ENCODE results near the gene ADAMTS20.

The ADAMTS20 gene

GRCh38 chr12:43312991-43313505 is 239.0 kb downstream of the ADAMTS20 start:
- DNase-seq (ENCODE audit: low read depth): no peak

- DNase-seq (ENCODE audit: low read depth): no peak
Measured at GRCh38 chr12:43310596-43310995, 241.4 kb downstream of the ADAMTS20 start.

- peak; percentile 89 for DNase-seq (ENCODE audit: low read depth)
Measured at GRCh38 chr12:43309959-43310358, 242.0 kb downstream of the ADAMTS20 start.

GRCh38 chr12:43308776-43309175 is 243.2 kb downstream of the ADAMTS20 start:
- peak; percentile 57 for DNase-seq (ENCODE audit: low read depth)

- DNase-seq (ENCODE audit: low read depth): no peak
Measured at GRCh38 chr12:43307126-43307525, 244.9 kb downstream of the ADAMTS20 start.

GRCh38 chr12:43306066-43306465 is 245.9 kb downstream of the ADAMTS20 start:
- peak; percentile 81 for DNase-seq (ENCODE audit: low read depth)

GRCh38 chr12:43305065-43305464 is 246.9 kb downstream of the ADAMTS20 start:
- DNase-seq (ENCODE audit: low read depth): no peak
